Panc1 (cell line): ENCODE data around the gene SLFN5. TPM values are rescaled to one million over a fixed set of nuclear protein-coding genes. Genes with fewer than 3 reads are reported as not detected.

Experiments used
- ATAC-seq: fragments of 200-7000 bp; cut with Tn5 transposase; 2 replicates; pipeline ENCODE4 v1.9.1; 2020; ENCODE audit warnings: mild to moderate bottlenecking, moderate library complexity
- BruUV-seq: library from RNA; stranded (reverse); fragments of 400-500 nt; replicated peaks from 2 replicates; lab custom pipeline; 2021; lab: Mats Ljungman, UMichigan
- CTCF ChIA-PET: fragments of 300-600 bp; sonication (Branson Sonifier 250); formaldehyde crosslinking; loops from one replicate; lab custom pipeline; 2022; ENCODE audit warnings: antibody characterized with exemption; lab: Charles Lee
- POLR2A ChIA-PET: fragments of 300-600 bp; sonication (Branson Sonifier 250); formaldehyde crosslinking; loops from one replicate; lab custom pipeline; 2022; ENCODE audit warnings: antibody characterized with exemption; lab: Charles Lee
- DNase-seq: peaks from one replicate; pipeline ENCODE4 v3.0.0-alpha.2; 2010; ENCODE audit warnings: low read depth, low spot score
- H3K27ac ChIP-seq: 2 replicates; pipeline ENCODE4 v1.5.1; 2011; ENCODE audit warnings: mild to moderate bottlenecking, low read length, inconsistent platforms
- H3K27me3 ChIP-seq: fragments of 200-500 bp; sonication (Bioruptor generic); 2 replicates; pipeline ENCODE4 v1.6.0; 2014; ENCODE audit warnings: low read length, inconsistent platforms; ENCODE audit not compliant: control insufficient read depth, insufficient read depth
- H3K36me3 ChIP-seq: fragments of 200-500 bp; sonication (Bioruptor generic); 2 replicates; pipeline ENCODE4 v1.5.1; 2014; ENCODE audit warnings: inconsistent platforms, mild to moderate bottlenecking, low read length, moderate library complexity; ENCODE audit not compliant: control insufficient read depth, insufficient read depth
- H3K4me1 ChIP-seq: 2 replicates; pipeline ENCODE4 v1.5.1; 2011; ENCODE audit warnings: inconsistent platforms, mild to moderate bottlenecking, low read length, moderate library complexity; ENCODE audit not compliant: control insufficient read depth, insufficient read depth
- H3K4me3 ChIP-seq, 2 experiments: 2 replicates each; pipeline ENCODE4 v1.5.1; 2011 to 2012; ENCODE audit warnings: low read depth in 2 of 2, low read length in 2 of 2, mild to moderate bottlenecking in 2 of 2, inconsistent platforms in 1 of 2, moderate library complexity in 1 of 2
- H3K9me3 ChIP-seq: fragments of 200-500 bp; sonication (Bioruptor generic); 2 replicates; pipeline ENCODE4 v1.5.1; 2014; ENCODE audit warnings: low read depth, mild to moderate bottlenecking, inconsistent platforms, low read length, moderate library complexity; ENCODE audit not compliant: control insufficient read depth, insufficient read depth
- CTCF ChIP-seq: fragments of 450-650 bp; IDR thresholded peaks from 2 replicates; pipeline ENCODE4 v1.5.1; 2017; ENCODE audit warnings: mild to moderate bottlenecking
- POLR2AphosphoS5 ChIP-seq: IDR thresholded peaks from 2 replicates; pipeline ENCODE4 v1.6.1; 2012; ENCODE audit warnings: mild to moderate bottlenecking, low read depth, low read length, moderate library complexity
- REST ChIP-seq, 2 experiments: IDR thresholded peaks; 2 replicates each; pipeline ENCODE4 v1.6.1; 2011 to 2012; ENCODE audit warnings: low read depth in 2 of 2, control low read depth in 1 of 2, low read length in 1 of 2, mild to moderate bottlenecking in 1 of 2, moderate library complexity in 1 of 2; ENCODE audit not compliant: insufficient read depth in 1 of 2
- SIN3A ChIP-seq: IDR thresholded peaks from 2 replicates; pipeline ENCODE4 v1.6.1; 2012; ENCODE audit warnings: low read depth, mild to moderate bottlenecking, low read length, moderate library complexity, borderline replicate concordance; ENCODE audit not compliant: insufficient read depth
- TCF7L2 ChIP-seq: IDR thresholded peaks from 2 replicates; pipeline ENCODE4 v1.6.1; 2011; ENCODE audit warnings: mild to moderate bottlenecking, low read depth, low read length, inconsistent platforms
- in situ Hi-C: cut with HindIII; loops from 2 replicates; pipeline ENCODE4 v1.10.0; 2016; ENCODE audit warnings: low sequenced_read_pairs, low pct_unique_long_range_greater_than_20kb
- intact Hi-C: fragments of 100-400 bp; cut with micrococcal nuclease; formaldehyde crosslinking; loops from one replicate; pipeline ENCODE4 v1.10.0; 2022; ENCODE audit not compliant: unreplicated experiment
- total RNA-seq: library from RNA; stranded (reverse); gene quantifications from one replicate; pipeline ENCODE4 v1.2.1, GENCODE V29; 2021; ENCODE audit not compliant: unreplicated experiment

The SLFN5 gene
- total RNA-seq, 1 experiment from 2014 or later: 5.4 TPM

DNA sequence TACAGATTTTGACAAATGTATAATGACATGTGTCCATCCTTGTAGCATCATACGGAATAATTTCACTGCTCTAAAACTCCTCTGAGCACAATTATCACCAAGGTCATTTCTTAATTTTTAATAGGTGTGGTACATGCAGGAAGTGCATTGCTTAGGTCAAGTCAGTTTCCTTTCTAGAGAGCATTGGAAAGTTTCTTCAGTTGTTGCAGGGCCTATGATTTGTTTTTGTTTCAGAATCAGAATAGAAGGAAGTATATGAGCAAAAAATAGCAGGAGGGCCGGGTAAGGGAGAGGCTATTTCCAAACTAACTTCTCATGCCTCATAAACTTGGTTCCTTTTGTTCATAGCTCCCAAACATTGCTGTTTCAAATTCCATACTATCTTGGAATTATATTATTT, 24.0 kb upstream of the SLFN5 start:
- DNase-seq (no peak), ATAC-seq (no peak)
- Histone ChIP-seq H3K27ac (no peak overlapping the region), H3K4me1 (no peaks in the 10 kb centered on the region), H3K9me3 (no peaks in the 10 kb centered on the region), H3K4me3 (no peak overlapping the region), H3K36me3 (no peaks in the 10 kb centered on the region), H3K27me3 (peaks cover 3% of the 10 kb centered on the region; the same call in 1 of the 2 replicates)
- CTCF ChIA-PET: no interaction called here
- in situ Hi-C loops: no loop called here
- no TSS peak for BruUV-seq
- TF ChIP-seq CTCF (no peak), TCF7L2 (no peak), REST (IDR thresholded peaks at IDR 0.05; ENCODE audit: insufficient read depth in 1 of 2, low read depth in 2 of 2, low read length in 1 of 2) (no peak), SIN3A (no peak), POLR2AphosphoS5 (no peak)
- POLR2A ChIA-PET: no interaction called here
- intact Hi-C loops: loop anchor here (10.0 kb wide), 1 partner anchor 64 kb away; no protein-coding TSS in a partner anchor

GRCh38 chr17:35222452-35222851, 20.4 kb upstream of the SLFN5 start:
- H3K27me3 ChIP-seq: no peaks in the 10 kb centered on the region
- H3K36me3 ChIP-seq: no peaks in the 10 kb centered on the region
- CTCF ChIA-PET: no interaction called here
- TF ChIP-seq POLR2AphosphoS5: no peak
- no peak for TF ChIP-seq SIN3A
- no peak for TF ChIP-seq CTCF
- no peak for TF ChIP-seq REST (IDR thresholded peaks at IDR 0.05; ENCODE audit: insufficient read depth in 1 of 2, low read depth in 2 of 2, low read length in 1 of 2)
- BruUV-seq: no TSS peak
- H3K4me1 ChIP-seq: no peaks in the 10 kb centered on the region
- intact Hi-C loops (no loop called here), in situ Hi-C loops (no loop called here)
- no peak for ATAC-seq
- H3K27ac ChIP-seq: no peak overlapping the region
- no peak overlapping the region for H3K4me3 ChIP-seq
- H3K9me3 ChIP-seq: no peaks in the 10 kb centered on the region
- POLR2A ChIA-PET: no interaction called here
- DNase-seq: no peak
